Measurements from ENCODE around the gene FNDC5.

DNA sequence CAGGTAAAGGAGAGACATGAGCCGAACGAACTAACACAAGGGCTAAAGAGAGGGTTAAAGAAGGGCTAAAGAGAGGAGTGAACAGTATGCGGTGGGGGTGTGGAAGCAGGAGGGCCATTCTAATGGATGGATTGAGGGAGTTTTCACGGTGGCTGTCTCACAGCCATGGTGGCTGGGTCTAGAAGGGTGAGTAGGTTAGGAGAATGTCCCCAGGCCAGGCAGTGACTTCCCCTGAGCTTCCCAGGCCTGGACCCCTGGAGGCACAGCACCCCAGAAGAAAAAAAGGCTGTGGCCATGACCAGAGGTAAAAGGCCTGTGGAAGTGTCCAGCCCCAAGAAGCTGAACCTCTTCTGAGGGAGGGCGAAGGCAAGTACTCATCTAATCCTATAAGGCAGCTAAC, 3.6 kb downstream of the FNDC5 start:
- TF ChIP-seq, protein P1, sequence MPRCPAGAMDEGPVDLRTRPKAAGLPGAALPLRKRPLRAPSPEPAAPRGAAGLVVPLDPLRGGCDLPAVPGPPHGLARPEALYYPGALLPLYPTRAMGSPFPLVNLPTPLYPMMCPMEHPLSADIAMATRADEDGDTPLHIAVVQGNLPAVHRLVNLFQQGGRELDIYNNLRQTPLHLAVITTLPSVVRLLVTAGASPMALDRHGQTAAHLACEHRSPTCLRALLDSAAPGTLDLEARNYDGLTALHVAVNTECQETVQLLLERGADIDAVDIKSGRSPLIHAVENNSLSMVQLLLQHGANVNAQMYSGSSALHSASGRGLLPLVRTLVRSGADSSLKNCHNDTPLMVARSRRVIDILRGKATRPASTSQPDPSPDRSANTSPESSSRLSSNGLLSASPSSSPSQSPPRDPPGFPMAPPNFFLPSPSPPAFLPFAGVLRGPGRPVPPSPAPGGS (IDR thresholded peaks at IDR 0.05) = no peak
- no peak for TF ChIP-seq RARB (CRISPR knock-in tag; IDR thresholded peaks at IDR 0.05)
- TF ChIP-seq BHLHE40 (IDR thresholded peaks at IDR 0.05; ENCODE audit: low read depth, low read length) = no peak
- TF ChIP-seq, protein P2, sequence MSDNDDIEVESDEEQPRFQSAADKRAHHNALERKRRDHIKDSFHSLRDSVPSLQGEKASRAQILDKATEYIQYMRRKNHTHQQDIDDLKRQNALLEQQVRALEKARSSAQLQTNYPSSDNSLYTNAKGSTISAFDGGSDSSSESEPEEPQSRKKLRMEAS (IDR thresholded peaks at IDR 0.05) = no peak
- no peak for TF ChIP-seq POLR2A (IDR thresholded peaks at IDR 0.05; ENCODE audit: low read length)
